Suprapubic skin (tissue), 4 donors: Measurements from ENCODE around the gene WFDC1. TPM values are rescaled to one million over a fixed set of nuclear protein-coding genes. Genes with fewer than 3 reads are reported as not detected.

Experiments
- DNase-seq, 2 donors: peaks; one replicate each; pipeline ENCODE4 v3.0.0-alpha.2; 2019; ENCODE audit warnings: low spot score in 2 of 2
- H3K27ac ChIP-seq: fragments of 200-600 bp; sonication (generic); one replicate; pipeline ENCODE4 v1.5.1; 2019
- H3K27me3 ChIP-seq: fragments of 200-600 bp; sonication (generic); one replicate; pipeline ENCODE4 v1.5.1; 2019
- H3K36me3 ChIP-seq: fragments of 200-600 bp; sonication (generic); one replicate; pipeline ENCODE4 v1.5.1; 2019
- H3K4me1 ChIP-seq: fragments of 200-600 bp; sonication (generic); one replicate; pipeline ENCODE4 v1.5.1; 2019
- H3K4me3 ChIP-seq: fragments of 200-600 bp; sonication (generic); one replicate; pipeline ENCODE4 v1.5.1; 2019; ENCODE audit warnings: mild to moderate bottlenecking
- H3K9me3 ChIP-seq: fragments of 200-600 bp; sonication (generic); one replicate; pipeline ENCODE4 v1.5.1; 2019
- EP300 ChIP-seq: sonication (generic); formaldehyde crosslinking; IDR thresholded peaks from one replicate; pipeline ENCODE4 v1.6.1; 2017; ENCODE audit warnings: antibody characterized with exemption
- POLR2A ChIP-seq, 2 donors: fragments of 450-650 bp; IDR thresholded peaks; one replicate each; pipeline ENCODE4 v1.6.1; 2017; ENCODE audit warnings: antibody characterized with exemption in 2 of 2, mild to moderate bottlenecking in 2 of 2, moderate library complexity in 2 of 2
- POLR2AphosphoS5 ChIP-seq, 3 donors: sonication (generic); formaldehyde crosslinking; IDR thresholded peaks; one replicate each; pipeline ENCODE4 v1.6.1; 2017; ENCODE audit warnings: antibody characterized with exemption in 3 of 3
- WGBS: methylation state at CpG from one replicate; pipeline ENCODE4 v1.1.5; 2018; 5-methylcytosine and 5-hydroxymethylcytosine counted together
- total RNA-seq, 4 donors: library from RNA; depleted of rRNA; stranded (reverse); fragments of >200 nt; gene quantifications; one replicate each; pipeline ENCODE4 v1.1.0, GENCODE V29; 2016
- TF ChIP-seq, protein P1 (sequence below), 2 donors: fragments of 200-600 bp in 1 of 2; fragments of 450-650 bp in 1 of 2; sonication (generic) in 1 of 2; IDR thresholded peaks; one replicate each; pipeline ENCODE4 v1.5.1; 2016 to 2019; ENCODE audit warnings: antibody characterized with exemption in 2 of 2, mild to moderate bottlenecking in 1 of 2, moderate library complexity in 1 of 2

The WFDC1 gene
- total RNA-seq, 4 donors from 2014 or later, result 0.49 to 1.4 (median 1.3) TPM; not detected in 1

DNA sequence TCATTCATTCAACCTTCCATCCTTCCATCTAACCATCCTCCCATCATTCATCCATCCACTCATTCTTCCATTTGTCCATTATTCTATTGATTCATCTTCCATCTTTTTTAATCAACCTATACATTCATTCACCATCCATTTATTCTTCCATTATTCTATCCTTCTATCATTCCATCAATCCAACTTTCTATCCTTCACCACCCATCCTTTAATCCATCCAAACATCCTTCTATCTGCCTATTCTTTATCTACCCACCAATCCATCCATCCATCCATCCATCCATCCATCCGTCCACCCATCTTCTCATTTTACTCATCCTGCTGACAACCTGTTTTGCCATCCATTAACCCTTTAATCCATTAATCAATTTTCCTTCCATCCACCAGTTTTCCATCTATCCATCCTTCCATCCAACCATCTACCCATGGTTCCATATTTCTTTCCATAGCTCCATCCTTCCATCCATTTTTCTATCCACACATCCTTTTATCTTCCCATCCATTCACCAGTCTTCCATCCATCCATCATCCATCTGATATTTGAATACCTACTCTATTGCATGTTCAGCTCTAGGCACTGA, 21.8 kb upstream of the WFDC1 start:
- Histone ChIP-seq H3K4me3 (no peak overlapping the region), H3K27ac (no peak overlapping the region), H3K4me1 (no peaks in the 10 kb centered on the region), H3K36me3 (no peaks in the 10 kb centered on the region), H3K27me3 (peaks cover 3% of the 10 kb centered on the region), H3K9me3 (no peaks in the 10 kb centered on the region)
- TF ChIP-seq POLR2A (IDR thresholded peaks at IDR 0.05) (no peak), EP300 (no peak), POLR2AphosphoS5 (IDR thresholded peaks at IDR 0.05) (no peak)
- TF ChIP-seq, protein P1, sequence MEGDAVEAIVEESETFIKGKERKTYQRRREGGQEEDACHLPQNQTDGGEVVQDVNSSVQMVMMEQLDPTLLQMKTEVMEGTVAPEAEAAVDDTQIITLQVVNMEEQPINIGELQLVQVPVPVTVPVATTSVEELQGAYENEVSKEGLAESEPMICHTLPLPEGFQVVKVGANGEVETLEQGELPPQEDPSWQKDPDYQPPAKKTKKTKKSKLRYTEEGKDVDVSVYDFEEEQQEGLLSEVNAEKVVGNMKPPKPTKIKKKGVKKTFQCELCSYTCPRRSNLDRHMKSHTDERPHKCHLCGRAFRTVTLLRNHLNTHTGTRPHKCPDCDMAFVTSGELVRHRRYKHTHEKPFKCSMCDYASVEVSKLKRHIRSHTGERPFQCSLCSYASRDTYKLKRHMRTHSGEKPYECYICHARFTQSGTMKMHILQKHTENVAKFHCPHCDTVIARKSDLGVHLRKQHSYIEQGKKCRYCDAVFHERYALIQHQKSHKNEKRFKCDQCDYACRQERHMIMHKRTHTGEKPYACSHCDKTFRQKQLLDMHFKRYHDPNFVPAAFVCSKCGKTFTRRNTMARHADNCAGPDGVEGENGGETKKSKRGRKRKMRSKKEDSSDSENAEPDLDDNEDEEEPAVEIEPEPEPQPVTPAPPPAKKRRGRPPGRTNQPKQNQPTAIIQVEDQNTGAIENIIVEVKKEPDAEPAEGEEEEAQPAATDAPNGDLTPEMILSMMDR (IDR thresholded peaks at IDR 0.05), result no peak
- WGBS, result 38% methylated on average over 1 of the region's 1 CpG
- no peak for DNase-seq

DNA sequence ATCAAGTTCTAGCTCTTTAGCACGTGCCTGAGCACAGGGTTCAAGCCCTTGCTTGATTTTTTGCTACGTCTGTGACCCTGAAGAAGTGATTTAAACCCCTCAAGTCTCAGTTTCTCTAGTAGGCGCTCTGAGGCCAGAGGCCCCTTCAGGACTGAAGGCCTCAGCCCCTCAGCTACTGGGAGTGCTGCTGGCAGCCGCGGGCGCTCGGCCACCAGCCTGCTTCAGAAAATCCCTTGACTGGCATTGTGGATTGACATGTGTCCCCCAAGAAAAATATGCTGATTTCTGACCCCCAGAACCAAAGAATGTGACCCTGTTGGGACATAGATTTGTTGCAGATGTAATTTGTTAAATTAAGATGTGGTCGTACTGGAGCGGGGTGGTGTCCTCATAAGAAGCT, 20.2 kb upstream of the WFDC1 start:
- WGBS, result 96% methylated on average over 9 of the region's 9 CpGs
- peaks cover 3% of the 10 kb centered on the region for H3K27me3 ChIP-seq
- TF ChIP-seq, protein P1 (IDR thresholded peaks at IDR 0.05), result no peak
- TF ChIP-seq EP300 (no peak), POLR2A (IDR thresholded peaks at IDR 0.05) (no peak), POLR2AphosphoS5 (IDR thresholded peaks at IDR 0.05) (no peak)
- no peaks in the 10 kb centered on the region for H3K4me1 ChIP-seq
- no peak overlapping the region for H3K4me3 ChIP-seq
- H3K27ac ChIP-seq, result no peak overlapping the region
- DNase-seq, result no peak
- no peaks in the 10 kb centered on the region for H3K36me3 ChIP-seq
- no peaks in the 10 kb centered on the region for H3K9me3 ChIP-seq

DNA sequence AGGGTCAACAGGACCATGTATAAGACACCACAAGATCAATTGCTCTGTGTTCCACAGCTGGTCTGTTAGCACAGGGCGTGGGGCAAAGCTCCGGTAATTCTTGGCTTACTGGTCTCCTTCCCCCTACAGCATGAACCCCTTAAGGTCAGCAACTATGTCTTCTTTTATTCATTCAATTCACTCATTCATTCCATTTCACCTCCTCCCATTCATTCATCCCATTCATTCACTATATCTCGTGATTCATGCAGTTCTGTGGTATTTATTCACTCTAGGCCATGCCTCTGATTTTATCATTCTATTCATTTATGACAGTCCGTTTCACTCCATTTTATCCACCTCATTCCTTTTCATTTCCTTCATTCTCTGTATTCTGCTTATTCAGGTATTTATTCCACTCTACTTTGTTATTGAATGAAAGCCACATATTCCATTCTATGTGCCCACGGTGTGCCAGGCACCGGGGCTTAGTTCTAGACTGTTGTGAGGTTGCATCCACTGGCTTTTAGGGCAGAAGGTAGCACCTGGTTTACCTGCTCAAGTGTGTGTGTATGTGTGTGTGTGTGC, 19.0 kb upstream of the WFDC1 start:
- TF ChIP-seq POLR2A (IDR thresholded peaks at IDR 0.05) (no peak), POLR2AphosphoS5 (IDR thresholded peaks at IDR 0.05) (no peak), EP300 (no peak)
- TF ChIP-seq, protein P1 (IDR thresholded peaks at IDR 0.05), result no peak
- no peaks in the 10 kb centered on the region for H3K4me1 ChIP-seq
- WGBS, result 86% methylated on average over 6 of the region's 6 CpGs

DNA sequence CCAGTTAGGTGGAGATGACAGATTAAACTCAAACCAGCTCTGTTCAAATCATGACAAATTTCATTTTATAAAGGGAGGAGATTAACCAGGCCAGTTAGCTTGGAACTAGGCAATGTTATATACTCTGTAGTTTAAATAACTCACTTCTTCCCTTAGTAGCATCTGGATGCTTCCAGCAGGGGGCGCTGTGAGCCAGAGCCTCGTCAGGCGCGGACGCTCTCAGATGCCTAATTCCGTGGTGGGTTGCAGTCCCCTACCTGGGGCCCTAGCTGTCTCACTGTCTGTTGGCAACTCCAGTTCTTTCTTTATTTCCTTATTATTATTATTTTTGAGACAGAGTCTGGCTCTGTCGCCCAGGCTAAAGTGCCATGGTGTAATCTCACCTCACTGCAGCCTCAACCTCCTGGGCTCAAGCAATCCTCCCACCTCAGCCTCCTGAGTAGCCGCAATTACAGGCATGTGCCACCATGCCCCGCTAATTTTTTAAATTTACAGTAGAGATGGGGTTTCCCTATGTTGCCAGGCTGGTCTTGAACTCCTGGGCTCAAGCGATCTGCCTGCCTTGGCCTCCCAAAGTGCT, 17.3 kb upstream of the WFDC1 start:
- Histone ChIP-seq H3K9me3 (no peaks in the 10 kb centered on the region), H3K27ac (no peak overlapping the region), H3K36me3 (no peaks in the 10 kb centered on the region), H3K4me1 (no peaks in the 10 kb centered on the region), H3K4me3 (no peak overlapping the region), H3K27me3 (peaks cover 3% of the 10 kb centered on the region)
- TF ChIP-seq, protein P1 (IDR thresholded peaks at IDR 0.05), result peak; percentile 75 to 78
- TF ChIP-seq POLR2AphosphoS5 (IDR thresholded peaks at IDR 0.05) (no peak), EP300 (no peak), POLR2A (IDR thresholded peaks at IDR 0.05) (no peak)
- WGBS, result 34% methylated on average over 10 of the region's 10 CpGs
- peak in 1 of 2 donors; percentile 74 for DNase-seq

More for the DNA sequence above, 19.0 kb upstream of the WFDC1 start:
- peaks cover 3% of the 10 kb centered on the region for H3K27me3 ChIP-seq
- H3K27ac ChIP-seq, result no peak overlapping the region
- no peaks in the 10 kb centered on the region for H3K9me3 ChIP-seq
- no peak overlapping the region for H3K4me3 ChIP-seq
- no peak for DNase-seq
- H3K36me3 ChIP-seq, result no peaks in the 10 kb centered on the region

DNA sequence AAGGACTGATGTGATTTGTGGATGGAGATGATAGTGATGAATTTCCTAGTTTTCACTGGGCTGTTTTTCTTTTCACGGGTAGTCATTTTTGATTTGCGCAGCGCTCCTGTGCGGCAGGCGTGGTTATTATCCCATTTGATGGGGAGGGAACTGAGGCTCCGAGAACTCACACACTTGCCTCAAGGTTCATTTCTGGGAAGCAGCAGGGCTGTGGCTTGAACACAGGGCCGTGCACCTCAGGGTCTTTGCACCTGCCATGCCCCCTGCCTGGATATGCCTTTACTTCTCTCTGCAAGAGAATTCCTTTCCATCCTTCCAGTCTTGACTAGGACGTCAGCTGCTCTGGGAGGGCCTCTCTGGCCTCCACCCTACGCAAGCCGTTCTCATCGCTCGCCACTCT, 16.3 kb upstream of the WFDC1 start:
- Histone ChIP-seq H3K27ac (no peak overlapping the region), H3K27me3 (no peaks in the 10 kb centered on the region), H3K36me3 (no peaks in the 10 kb centered on the region), H3K4me3 (no peak overlapping the region), H3K9me3 (no peaks in the 10 kb centered on the region), H3K4me1 (no peaks in the 10 kb centered on the region)
- DNase-seq, result no peak
- TF ChIP-seq POLR2AphosphoS5 (IDR thresholded peaks at IDR 0.05), result no peak
- TF ChIP-seq POLR2A (IDR thresholded peaks at IDR 0.05), result no peak
- TF ChIP-seq, protein P1 (IDR thresholded peaks at IDR 0.05), result no peak
- TF ChIP-seq EP300, result no peak
- 91% methylated on average over 12 of the region's 12 CpGs for WGBS
